HG03103 (cell line): ENCODE measurements around the gene FGF2.

Experiments used
- ATAC-seq: cut with Tn5 transposase; IDR thresholded peaks from one replicate; pipeline ENCODE4 v1.9.1; 2021; ENCODE audit warnings: low read depth; ENCODE audit not compliant: unreplicated experiment

FGF2 gene

DNA sequence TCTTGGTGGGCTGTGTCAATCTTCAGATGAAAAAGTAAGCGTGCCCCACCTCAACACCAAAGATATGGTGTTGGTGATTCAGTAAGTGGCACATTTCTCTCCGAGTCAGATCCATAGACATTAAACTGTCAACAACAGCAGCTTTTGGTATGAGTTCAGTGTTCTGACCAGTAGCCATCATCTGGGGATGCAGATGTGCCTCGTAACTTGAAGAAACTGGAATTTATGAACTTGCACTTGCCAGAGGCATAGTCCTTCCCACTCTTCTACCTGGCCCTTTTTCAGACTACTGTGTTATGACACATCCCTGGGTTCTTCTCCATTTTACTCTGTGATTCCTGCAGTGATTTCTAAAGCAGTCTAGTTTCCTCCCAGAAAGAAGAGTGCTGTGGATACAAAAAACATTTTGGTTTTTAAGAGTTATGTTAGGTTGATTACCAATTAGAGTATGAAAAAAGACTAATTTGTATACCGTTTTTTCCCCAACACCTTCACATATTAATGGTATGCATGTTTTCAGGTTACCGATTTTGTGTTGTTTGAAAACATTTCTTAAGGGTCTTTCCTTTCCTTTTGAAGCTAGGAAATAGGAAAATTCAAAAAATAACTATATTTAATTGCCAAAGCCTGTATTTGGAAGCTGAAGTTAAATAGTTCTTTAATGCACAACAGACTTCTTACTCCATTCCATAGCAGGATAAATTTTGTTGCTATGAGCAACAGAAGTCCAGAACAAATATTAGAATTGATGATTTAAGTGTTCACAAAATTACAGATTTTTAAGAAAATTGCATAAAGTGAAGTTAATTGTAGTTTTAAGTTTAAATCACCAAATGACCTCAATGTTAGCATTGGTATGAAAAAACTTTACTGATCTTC is 56.5 kb downstream of the FGF2 start:
- ATAC-seq: no peak

DNA sequence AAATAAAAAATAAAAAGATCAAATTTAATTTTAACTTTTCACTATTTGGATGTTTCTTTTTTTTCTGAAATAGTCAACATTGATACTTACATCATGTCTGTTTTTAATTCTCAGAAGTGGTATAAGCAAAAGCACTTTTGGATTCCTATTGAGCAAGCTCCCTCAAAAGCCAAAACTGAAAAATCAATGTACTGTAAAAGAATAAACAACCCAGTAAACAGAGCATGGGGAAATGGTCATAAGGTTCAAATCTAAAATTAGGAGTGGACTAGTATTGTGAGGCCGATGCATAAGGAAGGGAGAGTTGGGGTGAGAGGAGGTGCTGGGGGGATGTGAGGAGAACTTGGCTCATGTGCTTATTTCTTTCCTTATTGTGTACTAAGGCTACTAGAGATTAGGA is 57.9 kb downstream of the FGF2 start:
- no peak for ATAC-seq

DNA sequence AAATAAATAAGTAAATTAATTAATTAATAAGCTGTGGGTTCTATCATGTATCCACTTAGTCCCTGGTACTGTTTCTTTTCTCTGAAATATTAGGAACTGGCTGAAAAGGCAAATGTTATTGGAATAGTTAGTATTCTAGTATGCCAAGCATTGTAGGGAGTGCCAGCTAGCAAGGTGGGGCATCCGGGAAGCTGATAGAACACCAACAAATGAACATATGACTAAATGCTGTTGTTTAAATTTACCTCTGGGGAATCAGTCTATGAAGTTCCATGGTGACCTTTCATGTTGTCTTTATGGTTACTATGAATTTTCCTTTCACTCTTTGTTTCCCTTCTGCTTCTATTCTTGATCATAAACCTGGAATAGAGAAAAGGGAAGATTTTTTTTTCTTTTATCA is 63.1 kb downstream of the FGF2 start:
- no peak for ATAC-seq

DNA sequence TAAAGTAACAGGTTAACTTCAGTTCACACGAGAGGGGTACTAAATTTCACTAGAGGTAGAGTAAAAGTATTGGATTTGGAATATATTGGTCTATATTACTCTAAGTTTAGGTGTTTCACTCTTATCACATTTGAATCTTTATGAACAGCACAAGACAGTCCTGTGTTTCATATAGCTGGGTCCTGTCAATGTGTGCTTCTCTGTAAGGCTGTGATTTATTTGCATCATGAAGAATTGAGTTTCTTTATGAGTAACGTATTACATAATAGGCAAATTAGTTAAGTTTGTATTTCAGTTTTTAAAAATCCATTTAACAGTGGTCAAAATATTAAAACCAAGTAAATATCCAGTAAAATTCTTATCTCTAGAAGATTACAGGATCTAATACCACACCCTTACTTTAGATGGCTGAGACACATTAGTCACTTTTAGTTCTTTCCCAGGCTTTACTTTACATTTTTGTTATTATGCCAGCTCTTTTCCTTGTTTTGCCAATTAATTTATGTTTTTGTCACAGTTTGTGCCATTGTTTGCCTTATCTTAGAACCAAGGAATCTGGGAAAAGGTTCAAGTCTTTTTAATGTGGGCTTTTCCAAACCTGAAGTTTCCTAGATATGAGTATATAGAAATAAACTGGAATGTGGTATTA is 63.6 kb downstream of the FGF2 start:
- peak; percentile 54 for ATAC-seq

DNA sequence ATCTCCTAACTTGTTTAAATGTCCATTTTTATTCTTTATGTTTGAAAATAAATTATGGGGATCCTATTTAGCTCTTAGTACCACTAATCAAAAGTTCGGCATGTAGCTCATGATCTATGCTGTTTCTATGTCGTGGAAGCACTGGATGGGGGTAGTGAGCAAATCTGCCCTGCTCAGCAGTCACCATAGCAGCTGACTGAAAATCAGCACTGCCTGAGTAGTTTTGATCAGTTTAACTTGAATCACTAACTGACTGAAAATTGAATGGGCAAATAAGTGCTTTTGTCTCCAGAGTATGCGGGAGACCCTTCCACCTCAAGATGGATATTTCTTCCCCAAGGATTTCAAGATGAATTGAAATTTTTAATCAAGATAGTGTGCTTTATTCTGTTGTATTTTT is 68.2 kb downstream of the FGF2 start:
- no peak for ATAC-seq

DNA sequence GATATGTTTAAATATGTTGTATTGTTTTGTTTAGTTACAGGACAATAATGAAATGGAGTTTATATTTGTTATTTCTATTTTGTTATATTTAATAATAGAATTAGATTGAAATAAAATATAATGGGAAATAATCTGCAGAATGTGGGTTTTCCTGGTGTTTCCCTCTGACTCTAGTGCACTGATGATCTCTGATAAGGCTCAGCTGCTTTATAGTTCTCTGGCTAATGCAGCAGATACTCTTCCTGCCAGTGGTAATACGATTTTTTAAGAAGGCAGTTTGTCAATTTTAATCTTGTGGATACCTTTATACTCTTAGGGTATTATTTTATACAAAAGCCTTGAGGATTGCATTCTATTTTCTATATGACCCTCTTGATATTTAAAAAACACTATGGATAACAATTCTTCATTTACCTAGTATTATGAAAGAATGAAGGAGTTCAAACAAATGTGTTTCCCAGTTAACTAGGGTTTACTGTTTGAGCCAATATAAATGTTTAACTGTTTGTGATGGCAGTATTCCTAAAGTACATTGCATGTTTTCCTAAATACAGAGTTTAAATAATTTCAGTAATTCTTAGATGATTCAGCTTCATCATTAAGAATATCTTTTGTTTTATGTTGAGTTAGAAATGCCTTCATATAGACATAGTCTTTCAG is 68.8 kb downstream of the FGF2 start:
- no peak for ATAC-seq

DNA sequence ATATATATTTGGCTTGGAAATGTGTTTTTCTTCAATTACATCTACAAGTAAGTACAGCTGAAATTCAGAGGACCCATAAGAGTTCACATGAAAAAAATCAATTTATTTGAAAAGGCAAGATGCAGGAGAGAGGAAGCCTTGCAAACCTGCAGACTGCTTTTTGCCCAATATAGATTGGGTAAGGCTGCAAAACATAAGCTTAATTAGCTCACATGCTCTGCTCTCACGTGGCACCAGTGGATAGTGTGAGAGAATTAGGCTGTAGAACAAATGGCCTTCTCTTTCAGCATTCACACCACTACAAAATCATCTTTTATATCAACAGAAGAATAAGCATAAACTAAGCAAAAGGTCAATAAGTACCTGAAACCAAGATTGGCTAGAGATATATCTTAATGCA is 69.6 kb downstream of the FGF2 start:
- ATAC-seq: no peak

- ATAC-seq: no peak
Measured at GRCh38 chr4:122898370-122899150, 71.9 kb downstream of the FGF2 start.

GRCh38 chr4:122899682-122900081 is 73.1 kb downstream of the FGF2 start:
- ATAC-seq: no peak

- ATAC-seq: no peak
Measured at GRCh38 chr4:122900314-122900713, 73.7 kb downstream of the FGF2 start.

- no peak for ATAC-seq
Measured at GRCh38 chr4:122901247-122902010, 74.8 kb downstream of the FGF2 start.

DNA sequence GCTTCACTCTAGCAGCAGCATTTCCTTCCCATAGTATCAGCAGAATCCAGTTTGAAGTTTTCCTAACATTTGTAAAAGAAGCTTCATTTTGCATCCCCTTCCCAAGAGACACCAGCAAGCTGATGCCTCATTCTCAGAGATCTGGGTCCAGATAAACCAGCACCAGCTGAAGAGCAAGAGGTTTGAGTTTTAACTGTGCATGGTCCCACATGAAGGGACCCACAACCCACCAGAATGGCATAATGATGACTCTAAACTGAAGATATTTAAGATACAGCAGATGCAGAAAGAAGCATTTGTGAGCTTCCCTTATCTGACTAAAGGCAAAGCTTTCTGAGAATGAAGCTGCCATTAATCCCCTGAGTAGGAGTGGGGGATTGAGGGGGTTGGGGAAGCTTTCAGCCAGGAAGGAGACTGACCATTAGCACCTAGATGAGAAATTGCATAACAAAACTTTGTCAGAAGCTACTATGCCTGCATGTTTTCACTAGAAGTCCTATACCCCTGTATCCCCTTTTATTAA is 77.2 kb downstream of the FGF2 start:
- ATAC-seq: no peak

- ATAC-seq: no peak
Measured at GRCh38 chr4:122906859-122907305, 80.3 kb downstream of the FGF2 start.

GRCh38 chr4:122908223-122908622 is 81.6 kb downstream of the FGF2 start:
- no peak for ATAC-seq

DNA sequence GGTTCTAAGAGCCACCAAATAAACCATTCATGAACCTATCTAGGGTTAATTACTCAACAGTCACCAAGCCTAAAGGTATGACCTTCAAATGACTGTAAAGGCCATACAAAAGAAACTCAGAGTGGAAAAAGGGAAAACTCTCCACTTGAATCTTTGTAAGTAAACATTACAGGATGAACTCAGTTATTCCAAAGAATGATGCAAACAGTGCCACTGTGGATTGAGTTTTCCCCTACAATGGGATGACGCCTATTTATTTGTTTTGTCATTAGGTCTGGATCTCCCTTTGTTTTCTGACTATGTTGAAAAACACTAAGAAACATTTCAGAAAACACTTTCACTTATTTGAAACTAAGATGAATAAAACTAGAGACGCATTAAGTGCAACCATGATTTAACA is 83.1 kb downstream of the FGF2 start:
- ATAC-seq: no peak

DNA sequence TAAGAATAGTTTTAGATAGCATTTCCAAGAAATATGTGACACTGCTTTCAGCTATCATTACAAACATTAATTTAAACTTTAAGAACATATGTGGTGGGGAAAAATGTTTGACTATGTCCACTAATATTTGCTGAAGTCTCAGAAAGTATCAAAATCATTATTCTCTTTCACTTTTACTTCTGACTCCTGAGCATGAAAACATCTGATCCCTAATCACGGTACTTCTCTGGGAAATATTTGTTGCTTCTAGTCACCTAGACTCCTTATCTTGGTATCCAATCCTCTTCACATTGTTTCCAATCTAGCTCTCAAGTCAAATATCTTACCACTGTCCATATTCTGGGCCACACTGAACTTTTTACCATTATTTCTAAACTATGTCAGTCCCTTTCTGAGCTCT is 85.0 kb downstream of the FGF2 start:
- no peak for ATAC-seq

DNA sequence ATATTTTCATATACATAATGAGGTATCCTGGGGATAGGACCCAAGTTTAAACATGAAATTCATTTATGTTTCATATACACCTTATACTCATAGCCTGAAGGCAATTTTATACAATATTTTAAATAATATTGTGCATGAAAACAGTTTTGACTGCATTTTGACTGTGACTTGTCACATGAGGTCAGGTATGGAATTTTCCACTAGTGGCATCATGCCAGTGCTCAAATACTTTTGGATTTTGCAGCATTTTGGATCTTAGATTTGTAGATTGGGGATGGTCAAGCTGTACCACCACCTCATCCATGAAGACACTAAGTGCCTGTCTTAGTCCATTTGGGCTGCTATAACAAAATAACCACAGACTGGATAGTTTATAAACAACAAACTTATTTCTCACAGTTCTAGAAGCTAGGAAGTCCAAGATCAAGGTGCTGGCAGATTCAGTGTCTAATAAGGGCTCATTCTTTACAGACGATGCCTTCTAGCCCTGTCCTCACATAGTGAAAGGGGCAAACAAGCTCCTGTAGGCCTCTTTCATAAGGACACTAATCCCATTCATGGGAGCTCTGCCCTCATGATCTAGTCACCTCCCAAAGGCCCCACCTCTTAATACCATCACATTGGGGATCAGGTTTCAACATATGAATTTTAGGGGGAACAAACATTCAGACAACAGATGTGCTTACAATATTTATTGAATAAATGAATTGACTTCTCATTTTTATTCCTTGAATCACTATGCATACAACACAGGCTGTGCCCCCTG is 86.4 kb downstream of the FGF2 start:
- no peak for ATAC-seq

GRCh38 chr4:122914292-122914904 is 87.8 kb downstream of the FGF2 start:
- ATAC-seq: peak; percentile 90

GRCh38 chr4:122914938-122915337 is 88.3 kb downstream of the FGF2 start:
- ATAC-seq: no peak
